Chondrocyte (in vitro differentiated cells): ENCODE measurements around the gene HTR6. TPM values are rescaled to one million over a fixed set of nuclear protein-coding genes. Genes with fewer than 3 reads are reported as not detected.

Experiments
- DNase-seq: peaks from one replicate; pipeline ENCODE4 v3.0.0; 2021; ENCODE audit warnings: mixed read lengths, low spot score
- H3K27ac Mint-ChIP-seq: one replicate; pipeline ENCODE4 v1.8.0; 2021; ENCODE audit warnings: mild to moderate bottlenecking, moderate library complexity, mixed read lengths; ENCODE audit not compliant: unreplicated experiment
- H3K27me3 Mint-ChIP-seq: 2 replicates; pipeline ENCODE4 v1.8.0; 2021; ENCODE audit warnings: low read depth, mixed read lengths
- H3K36me3 Mint-ChIP-seq: 2 replicates; pipeline ENCODE4 v1.8.0; 2021; ENCODE audit warnings: low read depth, mixed read lengths
- H3K4me1 Mint-ChIP-seq: 2 replicates; pipeline ENCODE4 v1.8.0; 2021; ENCODE audit warnings: low read depth, mild to moderate bottlenecking, mixed read lengths
- H3K4me3 Mint-ChIP-seq: one replicate; pipeline ENCODE4 v1.8.0; 2021; ENCODE audit warnings: mild to moderate bottlenecking, moderate library complexity, mixed read lengths; ENCODE audit not compliant: unreplicated experiment
- H3K9me3 Mint-ChIP-seq: 2 replicates; pipeline ENCODE4 v1.8.0; 2021; ENCODE audit warnings: low read depth, mixed read lengths
- CTCF ChIP-seq: fragments of 200-600 bp; sonication (generic); IDR thresholded peaks from 2 replicates; pipeline ENCODE4 v1.5.0; 2021; ENCODE audit warnings: antibody characterized with exemption, mild to moderate bottlenecking, moderate library complexity
- total RNA-seq: library from RNA; stranded (reverse); gene quantifications from 3 replicates; pipeline ENCODE4 v1.2.1, GENCODE V29; 2021

HTR6 gene
- total RNA-seq, 1 donor from 2014 or later, result not detected

GRCh38 chr1:19654886-19655717, 9.6 kb upstream of the HTR6 start:
- TF ChIP-seq CTCF, result no peak
- H3K27ac Mint-ChIP-seq, result no peak overlapping the region
- H3K9me3 Mint-ChIP-seq, result no peaks in the 10 kb centered on the region
- H3K27me3 Mint-ChIP-seq, result no peaks in the 10 kb centered on the region
- H3K4me3 Mint-ChIP-seq, result no peak overlapping the region
- peaks cover 4% of the 10 kb centered on the region for H3K36me3 Mint-ChIP-seq
- DNase-seq, result no peak
- peaks cover 43% of the 10 kb centered on the region for H3K4me1 Mint-ChIP-seq

DNA sequence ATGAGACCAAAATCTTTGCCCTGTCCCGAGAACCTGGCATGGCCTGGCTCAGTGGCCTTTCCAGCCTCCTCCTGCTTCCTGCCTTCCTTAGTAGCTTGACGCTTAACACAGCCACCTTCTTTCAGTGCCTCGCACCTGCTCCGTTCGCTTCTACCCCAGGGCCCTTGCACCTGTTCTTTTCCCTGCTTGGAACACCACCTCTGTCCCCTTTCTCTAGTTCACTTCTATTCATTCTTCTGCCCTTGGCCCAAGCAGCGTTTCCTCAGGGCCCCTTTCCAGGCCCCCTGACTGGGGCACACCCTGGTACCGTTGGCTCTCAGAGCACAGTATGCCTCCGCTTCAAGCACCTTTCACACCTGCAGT, 9.0 kb upstream of the HTR6 start:
- DNase-seq, result no peak
- Mint-ChIP-seq H3K4me3 (no peak overlapping the region), H3K27ac (no peak overlapping the region), H3K36me3 (peaks cover 4% of the 10 kb centered on the region), H3K9me3 (no peaks in the 10 kb centered on the region), H3K27me3 (no peaks in the 10 kb centered on the region), H3K4me1 (peaks cover 37% of the 10 kb centered on the region)
- TF ChIP-seq CTCF, result no peak

GRCh38 chr1:19656134-19656779, 8.4 kb upstream of the HTR6 start:
- H3K4me1 Mint-ChIP-seq, result peaks cover 31% of the 10 kb centered on the region
- H3K27me3 Mint-ChIP-seq, result no peaks in the 10 kb centered on the region
- H3K27ac Mint-ChIP-seq, result no peak overlapping the region
- peaks cover 4% of the 10 kb centered on the region for H3K36me3 Mint-ChIP-seq
- DNase-seq, result no peak
- no peak overlapping the region for H3K4me3 Mint-ChIP-seq
- H3K9me3 Mint-ChIP-seq, result no peaks in the 10 kb centered on the region
- TF ChIP-seq CTCF, result no peak

- no peak overlapping the region for H3K27ac Mint-ChIP-seq
- H3K4me3 Mint-ChIP-seq, result no peak overlapping the region
- DNase-seq, result no peak
Observed at GRCh38 chr1:19656780-19657466, 7.8 kb upstream of the HTR6 start.

More at GRCh38 chr1:19656780-19657466, 7.8 kb upstream of the HTR6 start:
- no peaks in the 10 kb centered on the region for H3K9me3 Mint-ChIP-seq
- H3K27me3 Mint-ChIP-seq, result peaks cover 2% of the 10 kb centered on the region
- peaks cover 4% of the 10 kb centered on the region for H3K36me3 Mint-ChIP-seq
- TF ChIP-seq CTCF, result no peak
- peaks cover 30% of the 10 kb centered on the region for H3K4me1 Mint-ChIP-seq
